HepG2 (cell line): ENCODE measurements around the gene MRPS35. TPM values are rescaled to one million over a fixed set of nuclear protein-coding genes. Genes with fewer than 3 reads are reported as not detected.

Experiments used
- ATF6 ChIP-seq: sonication (generic); formaldehyde crosslinking; conservative IDR thresholded peaks from 2 replicates; pipeline ENCODE4 v1.4.0; 2020; ENCODE audit warnings: missing genetic modification reagents
- CEBPB ChIP-seq: IDR thresholded peaks from 2 replicates; pipeline ENCODE4 v1.6.1; 2011; ENCODE audit warnings: low read depth, low read length, improper control_type of control experiment, borderline replicate concordance
- GLMP ChIP-seq: sonication (generic); formaldehyde crosslinking; IDR thresholded peaks from 2 replicates; pipeline ENCODE4 v1.9.0; 2021; ENCODE audit warnings: missing genetic modification reagents, mild to moderate bottlenecking, borderline replicate concordance
- JARID2 ChIP-seq: sonication (generic); formaldehyde crosslinking; IDR thresholded peaks from 2 replicates; pipeline ENCODE4 v1.8.1; 2023; ENCODE audit warnings: missing genetic modification reagents, inconsistent platforms; ENCODE audit not compliant: insufficient replicate concordance
- MBD4 ChIP-seq: IDR thresholded peaks from 2 replicates; pipeline ENCODE4 v1.6.1; 2012; ENCODE audit warnings: low read length, inconsistent platforms, borderline replicate concordance
- MNT ChIP-seq: fragments of 450-650 bp; IDR thresholded peaks from 2 replicates; pipeline ENCODE4 v1.6.1; 2016
- NR2F1 ChIP-seq, 2 experiments: fragments of 450-650 bp in 1 of 2; formaldehyde crosslinking in 1 of 2; IDR thresholded peaks; 2 replicates each; pipeline versions ENCODE4 v1.5.0 to v1.6.1; 2016 to 2020; ENCODE audit warnings: mild to moderate bottlenecking in 1 of 2, missing compliant biosample characterization in 1 of 2, missing genetic modification reagents in 1 of 2, moderate library complexity in 1 of 2
- PAXIP1 ChIP-seq: sonication (generic); formaldehyde crosslinking; conservative IDR thresholded peaks from 2 replicates; pipeline ENCODE4 v1.4.0; 2020; ENCODE audit warnings: mild to moderate bottlenecking, missing genetic modification reagents, moderate library complexity
- PTBP1 ChIP-seq: fragments of 200-400 bp; formaldehyde crosslinking; IDR thresholded peaks from 2 replicates; pipeline ENCODE4 v1.6.1; 2018; ENCODE audit warnings: low read length, low read depth; ENCODE audit not compliant: poor library complexity, severe bottlenecking
- TGIF2 ChIP-seq: IDR thresholded peaks from 2 replicates; pipeline ENCODE4 v1.6.1; 2016; ENCODE audit warnings: control low read depth, missing compliant biosample characterization
- THAP7 ChIP-seq: sonication (generic); formaldehyde crosslinking; IDR thresholded peaks from 2 replicates; pipeline ENCODE4 v1.8.1; 2023; ENCODE audit warnings: mild to moderate bottlenecking, missing genetic modification reagents
- ZBTB49 ChIP-seq: sonication (generic); formaldehyde crosslinking; IDR thresholded peaks from 2 replicates; pipeline ENCODE4 v1.4.0; 2020; ENCODE audit warnings: missing genetic modification reagents, borderline replicate concordance
- ZMYM4 ChIP-seq: sonication (generic); formaldehyde crosslinking; IDR thresholded peaks from 2 replicates; pipeline ENCODE4 v1.8.1; 2023; ENCODE audit warnings: mild to moderate bottlenecking, missing genetic modification reagents
- ZNF3 ChIP-seq: IDR thresholded peaks from 2 replicates; pipeline ENCODE4 v1.7.0; 2017; ENCODE audit warnings: inconsistent platforms
- ZNF331 ChIP-seq: sonication (generic); formaldehyde crosslinking; IDR thresholded peaks from 2 replicates; pipeline ENCODE4 v1.4.0; 2020; ENCODE audit warnings: missing genetic modification reagents
- ZNF543 ChIP-seq: sonication (generic); formaldehyde crosslinking; IDR thresholded peaks from 2 replicates; pipeline ENCODE4 v1.4.0; 2020; ENCODE audit warnings: mild to moderate bottlenecking, missing genetic modification reagents
- polyA plus RNA-seq, 8 experiments: library from polyadenylated mRNA; depleted of rRNA in 3 of 8; stranded (reverse) in 7 of 8; unstranded in 1 of 8; fragments of >200 nt; fragmentation: Illumina TruSeq in 4 of 8; extraction: Trizol in 4 of 8; gene quantifications; 2 replicates each; pipeline versions ENCODE4 v1.2.1 to v1.2.3, GENCODE V29; 2011 to 2016; ENCODE audit warnings: low read depth in 4 of 8, missing spikeins in 1 of 8, mixed read lengths in 1 of 8; ENCODE audit not compliant: insufficient read depth in 1 of 8
- total RNA-seq, 5 experiments: library from RNA; depleted of rRNA; stranded (reverse); fragments of >200 nt; fragmentation: Illumina TruSeq; extraction: Trizol; gene quantifications; 2 replicates each; pipeline ENCODE4 v1.2.3, GENCODE V29; 2016; ENCODE audit warnings: low read depth in 1 of 5

Gene MRPS35
- total and polyA plus RNA-seq, 2 of the 13 experiments (the other 11 are each of a cell fraction or from before 2014, with no cell fraction given) = 63.4 to 104 TPM

- TF ChIP-seq ATF6 = no peak
- TF ChIP-seq ZBTB49 = peak; percentile 89
- no peak for TF ChIP-seq PTBP1
- TF ChIP-seq GLMP (CRISPR knock-in tag) = no peak
- TF ChIP-seq NR2F1 (CRISPR knock-in tag; IDR thresholded peaks at IDR 0.05) = no peak
- TF ChIP-seq ZNF3 (CRISPR knock-in tag) = no peak
- TF ChIP-seq ZNF543 (CRISPR knock-in tag) = peak; percentile 47; the same call in 1 of the 2 replicates
- TF ChIP-seq THAP7 (CRISPR knock-in tag) = peak; percentile 93; the same call in 1 of the 2 replicates
- peak; percentile 94 for TF ChIP-seq ZMYM4 (CRISPR knock-in tag)
- TF ChIP-seq PAXIP1 (CRISPR knock-in tag) = peak; percentile 54
- TF ChIP-seq MBD4 = 0 out of 2 replicates have a peak, but pooled peaks have one; percentile 16
- no peak for TF ChIP-seq CEBPB
- peak; percentile 83 for TF ChIP-seq JARID2
- peak; percentile 38; the same call in 1 of the 2 replicates for TF ChIP-seq MNT
- peak; percentile 87 for TF ChIP-seq TGIF2
- TF ChIP-seq ZNF331 (CRISPR knock-in tag) = peak; percentile 86; the same call in 1 of the 2 replicates
Observed at GRCh38 chr12:27710592-27711316, at the start of gene MRPS35 (continued).
